Panc1 (cell line): ENCODE results near the gene TBC1D32.

Source experiments
- CTCF ChIP-seq: fragments of 450-650 bp; IDR thresholded peaks from 2 replicates; pipeline ENCODE4 v1.5.1; 2017; ENCODE audit warnings: mild to moderate bottlenecking
- POLR2AphosphoS5 ChIP-seq: IDR thresholded peaks from 2 replicates; pipeline ENCODE4 v1.6.1; 2012; ENCODE audit warnings: mild to moderate bottlenecking, low read depth, low read length, moderate library complexity
- REST ChIP-seq, 2 experiments: IDR thresholded peaks; 2 replicates each; pipeline ENCODE4 v1.6.1; 2011 to 2012; ENCODE audit warnings: low read depth in 2 of 2, control low read depth in 1 of 2, low read length in 1 of 2, mild to moderate bottlenecking in 1 of 2, moderate library complexity in 1 of 2; ENCODE audit not compliant: insufficient read depth in 1 of 2
- SIN3A ChIP-seq: IDR thresholded peaks from 2 replicates; pipeline ENCODE4 v1.6.1; 2012; ENCODE audit warnings: low read depth, mild to moderate bottlenecking, low read length, moderate library complexity, borderline replicate concordance; ENCODE audit not compliant: insufficient read depth
- TCF7L2 ChIP-seq: IDR thresholded peaks from 2 replicates; pipeline ENCODE4 v1.6.1; 2011; ENCODE audit warnings: mild to moderate bottlenecking, low read depth, low read length, inconsistent platforms

DNA sequence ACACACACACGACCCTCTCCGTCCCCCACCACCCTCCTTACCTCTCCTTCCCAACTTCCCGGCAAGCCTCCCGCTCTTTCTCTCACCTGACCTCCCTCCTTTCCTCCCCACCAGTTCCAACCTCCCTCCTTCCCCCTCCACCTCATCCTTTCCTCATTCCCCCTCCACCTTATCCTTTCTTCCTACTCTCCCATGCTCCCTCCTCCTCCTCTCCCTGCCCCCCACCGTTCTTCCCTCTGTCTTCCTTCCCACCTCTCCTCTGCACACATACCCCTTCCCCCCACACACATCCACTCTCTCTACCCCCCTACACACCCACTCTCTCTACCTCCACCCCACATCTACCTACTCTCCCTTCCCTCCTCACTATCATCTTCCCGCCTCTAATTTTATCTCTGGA lies 144.2 kb downstream of the TBC1D32 start:
- no peak for TF ChIP-seq POLR2AphosphoS5
- no peak for TF ChIP-seq CTCF
- no peak for TF ChIP-seq SIN3A
- no peak for TF ChIP-seq REST (IDR thresholded peaks at IDR 0.05; ENCODE audit: insufficient read depth in 1 of 2, low read depth in 2 of 2, low read length in 1 of 2)
- no peak for TF ChIP-seq TCF7L2
